IMR-90 (cell line): Measurements from ENCODE around the gene DYRK3. TPM values are rescaled to one million over a fixed set of nuclear protein-coding genes. Genes with fewer than 3 reads are reported as not detected.

ENCODE experiments used
- ATAC-seq: fragments of 200-7000 bp; cut with Tn5 transposase; 2 replicates; pipeline ENCODE4 v1.9.1; 2020; ENCODE audit warnings: low read depth, mild to moderate bottlenecking, moderate library complexity
- BruUV-seq: library from RNA; stranded (reverse); fragments of 400-500 nt; replicated peaks from 2 replicates; lab custom pipeline; 2021; lab: Mats Ljungman, UMichigan
- CTCF ChIA-PET: fragments of 300-600 bp; formaldehyde crosslinking; extraction: SDS; loops from one replicate; lab custom pipeline; 2021; ENCODE audit warnings: antibody characterized with exemption; lab: Yijun Ruan, JAX
- POLR2A ChIA-PET: fragments of 300-600 bp; sonication (Branson Sonifier 250); formaldehyde crosslinking; loops from one replicate; lab custom pipeline; 2022; ENCODE audit warnings: antibody characterized with exemption; ENCODE audit not compliant: unreplicated experiment; lab: Charles Lee
- DNase-seq: peaks from one replicate; pipeline ENCODE4 v3.0.0; 2013
- H2AFZ ChIP-seq: replicated peaks from 2 replicates; pipeline ENCODE3; 2013; ENCODE audit warnings: low read length, mild to moderate bottlenecking; ENCODE audit not compliant: poor library complexity
- H2AK5ac ChIP-seq: 2 replicates; pipeline ENCODE4 v1.6.1; 2013; ENCODE audit warnings: low read depth, low read length, inconsistent platforms
- H2AK9ac ChIP-seq: replicated peaks from 2 replicates; pipeline ENCODE3; 2013; ENCODE audit warnings: mild to moderate bottlenecking, low read depth, low read length, moderate library complexity; ENCODE audit not compliant: poor library complexity
- H2BK120ac ChIP-seq: 2 replicates; pipeline ENCODE4 v1.6.1; 2013; ENCODE audit warnings: low read depth, low read length, inconsistent platforms
- H2BK15ac ChIP-seq: 3 replicates; pipeline ENCODE4 v1.6.1; 2013; ENCODE audit warnings: low read depth, low read length, inconsistent platforms
- H2BK20ac ChIP-seq: 2 replicates; pipeline ENCODE4 v1.6.1; 2013; ENCODE audit warnings: low read depth, mild to moderate bottlenecking, inconsistent platforms, low read length, moderate library complexity
- H2BK5ac ChIP-seq: 2 replicates; pipeline ENCODE4 v1.6.1; 2013; ENCODE audit warnings: mild to moderate bottlenecking, low read depth, low read length, inconsistent platforms; ENCODE audit not compliant: poor library complexity, severe bottlenecking
- H3K14ac ChIP-seq: replicated peaks from 2 replicates; pipeline ENCODE4 v1.6.1; 2013; ENCODE audit warnings: low read depth, low read length, inconsistent platforms
- H3K18ac ChIP-seq: 2 replicates; pipeline ENCODE4 v1.6.1; 2013; ENCODE audit warnings: low read depth, low read length, control low read depth
- H3K23ac ChIP-seq: 2 replicates; pipeline ENCODE4 v1.6.1; 2013; ENCODE audit warnings: low read depth, low read length, inconsistent platforms
- H3K27ac ChIP-seq: 2 replicates; pipeline ENCODE4 v1.5.1; 2013; ENCODE audit warnings: mild to moderate bottlenecking, control low read depth, low read length; ENCODE audit not compliant: insufficient read depth
- H3K27me3 ChIP-seq: 2 replicates; pipeline ENCODE4 v1.6.1; 2013; ENCODE audit warnings: low read length; ENCODE audit not compliant: control insufficient read depth, insufficient read depth
- H3K36me3 ChIP-seq: 2 replicates; pipeline ENCODE4 v1.6.1; 2013; ENCODE audit warnings: low read length, mixed read lengths; ENCODE audit not compliant: control insufficient read depth, insufficient read depth
- H3K4ac ChIP-seq: 2 replicates; pipeline ENCODE4 v1.6.1; 2013; ENCODE audit warnings: low read depth, low read length, inconsistent platforms
- H3K4me1 ChIP-seq: 2 replicates; pipeline ENCODE4 v1.6.1; 2013; ENCODE audit warnings: low read length, mixed read lengths; ENCODE audit not compliant: control insufficient read depth, insufficient read depth
- H3K4me2 ChIP-seq: 2 replicates; pipeline ENCODE4 v1.6.1; 2013; ENCODE audit warnings: low read depth, mild to moderate bottlenecking, control low read depth, low read length, moderate library complexity
- H3K4me3 ChIP-seq: 2 replicates; pipeline ENCODE4 v1.5.1; 2013; ENCODE audit warnings: low read depth, mild to moderate bottlenecking, control low read depth, low read length, moderate library complexity; ENCODE audit not compliant: insufficient read depth
- H3K56ac ChIP-seq: 2 replicates; pipeline ENCODE4 v1.6.1; 2013; ENCODE audit warnings: low read length, inconsistent platforms; ENCODE audit not compliant: insufficient read depth; ENCODE audit errors: extremely low read depth
- H3K79me1 ChIP-seq, 2 experiments: 2 replicates each; pipeline ENCODE4 v1.6.1; 2013; ENCODE audit warnings: low read length in 2 of 2, inconsistent platforms in 1 of 2, low read depth in 1 of 2
- H3K9ac ChIP-seq: 2 replicates; pipeline ENCODE4 v1.6.1; 2013; ENCODE audit warnings: low read depth, low read length, control low read depth
- H3K9me1 ChIP-seq: 2 replicates; pipeline ENCODE4 v1.6.1; 2013; ENCODE audit warnings: low read length, inconsistent platforms; ENCODE audit not compliant: insufficient read depth
- H3K9me3 ChIP-seq: 2 replicates; pipeline ENCODE4 v1.6.1; 2013; ENCODE audit warnings: low read length; ENCODE audit not compliant: control insufficient read depth, insufficient read depth
- H4K20me1 ChIP-seq: 2 replicates; pipeline ENCODE4 v1.6.1; 2013; ENCODE audit warnings: low read length, inconsistent platforms; ENCODE audit not compliant: insufficient read depth
- H4K5ac ChIP-seq: 2 replicates; pipeline ENCODE4 v1.6.1; 2013; ENCODE audit warnings: mild to moderate bottlenecking, low read depth, low read length, control low read depth
- H4K8ac ChIP-seq, 2 experiments: 2 replicates each; pipeline ENCODE4 v1.6.1; 2013; ENCODE audit warnings: low read depth in 2 of 2, low read length in 2 of 2, control low read depth in 1 of 2, inconsistent platforms in 1 of 2
- H4K91ac ChIP-seq: 2 replicates; pipeline ENCODE4 v1.6.1; 2013; ENCODE audit warnings: low read depth, low read length, inconsistent platforms; ENCODE audit not compliant: insufficient read depth
- BHLHE40 ChIP-seq: fragments of 150-350 bp; IDR thresholded peaks from 2 replicates; pipeline ENCODE4 v1.6.1; 2016; ENCODE audit warnings: mild to moderate bottlenecking, low read depth, low read length
- CEBPB ChIP-seq: IDR thresholded peaks from 2 replicates; pipeline ENCODE4 v1.6.1; 2012; ENCODE audit warnings: low read depth, low read length, improper control_type of control experiment
- CHD1 ChIP-seq: IDR thresholded peaks from 2 replicates; pipeline ENCODE4 v1.6.1; 2012; ENCODE audit warnings: low read depth, low read length, improper control_type of control experiment
- CTCF ChIP-seq: conservative IDR thresholded peaks from 2 replicates; pipeline ENCODE4 v1.5.1; 2012; ENCODE audit warnings: mild to moderate bottlenecking, low read depth, low read length, improper control_type of control experiment
- ELK1 ChIP-seq: fragments of 150-350 bp; IDR thresholded peaks from 2 replicates; pipeline ENCODE4 v1.6.1; 2016; ENCODE audit warnings: low read depth, mild to moderate bottlenecking, low read length, moderate library complexity, borderline replicate concordance
- FOS ChIP-seq: fragments of 150-350 bp; IDR thresholded peaks from 2 replicates; pipeline ENCODE4 v1.6.1; 2016; ENCODE audit warnings: low read depth, low read length
- MAFK ChIP-seq: IDR thresholded peaks from 2 replicates; pipeline ENCODE4 v1.6.1; 2012; ENCODE audit warnings: low read depth, low read length, improper control_type of control experiment
- MAZ ChIP-seq: IDR thresholded peaks from 2 replicates; pipeline ENCODE4 v1.6.1; 2012; ENCODE audit warnings: low read depth, mild to moderate bottlenecking, low read length, improper control_type of control experiment, moderate library complexity, borderline replicate concordance
- MXI1 ChIP-seq: IDR thresholded peaks from 2 replicates; pipeline ENCODE4 v1.6.1; 2012; ENCODE audit warnings: low read depth, mild to moderate bottlenecking, low read length, moderate library complexity, borderline replicate concordance
- NFE2L2 ChIP-seq: fragments of 150-350 bp; IDR thresholded peaks from 2 replicates; pipeline ENCODE4 v1.6.1; 2016; ENCODE audit warnings: low read depth, mild to moderate bottlenecking, low read length
- POLR2A ChIP-seq: IDR thresholded peaks from 2 replicates; pipeline ENCODE4 v1.6.1; 2012; ENCODE audit warnings: mild to moderate bottlenecking, low read depth, low read length
- RAD21 ChIP-seq: IDR thresholded peaks from 2 replicates; pipeline ENCODE4 v1.6.1; 2012; ENCODE audit warnings: low read length, improper control_type of control experiment
- RCOR1 ChIP-seq: IDR thresholded peaks from 2 replicates; pipeline ENCODE4 v1.6.1; 2012; ENCODE audit warnings: mild to moderate bottlenecking, low read length, improper control_type of control experiment; ENCODE audit not compliant: insufficient replicate concordance
- RFX5 ChIP-seq: IDR thresholded peaks from 2 replicates; pipeline ENCODE4 v1.8.0; 2012; ENCODE audit warnings: low read depth, mild to moderate bottlenecking, low read length, moderate library complexity
- SMC3 ChIP-seq: fragments of 150-350 bp; IDR thresholded peaks from 2 replicates; pipeline ENCODE4 v1.6.1; 2016; ENCODE audit warnings: low read depth, mild to moderate bottlenecking, antibody characterized with exemption, low read length, moderate library complexity
- USF2 ChIP-seq: fragments of 150-350 bp; IDR thresholded peaks from 2 replicates; pipeline ENCODE4 v1.6.1; 2017; ENCODE audit warnings: mild to moderate bottlenecking, antibody characterized with exemption, low read length, low read depth
- WGBS, 2 experiments: methylation state at CpG; one replicate each; pipeline versions ENCODE4 v1.1.5 to v1.1.7; 2013; ENCODE audit warnings: missing lambda C conversion rate in 2 of 2; ENCODE audit not compliant: insufficient read length in 1 of 2; ENCODE audit errors: extremely low coverage in 2 of 2; 5-methylcytosine and 5-hydroxymethylcytosine counted together
- dilution Hi-C: fragments of 300-500 bp; cut with HindIII; formaldehyde crosslinking; loops from one replicate; pipeline ENCODE4 v1.14.3; 2018; ENCODE audit warnings: low sequenced_read_pairs; ENCODE audit not compliant: unreplicated experiment
- in situ Hi-C: fragments of 300-500 bp; cut with MboI; formaldehyde crosslinking; loops from 3 replicates; pipeline ENCODE4 v1.14.3; 2019; ENCODE audit warnings: low sequenced_read_pairs, inconsistent platforms, mixed read lengths
- intact Hi-C: fragments of 100-400 bp; cut with micrococcal nuclease; formaldehyde crosslinking; loops from 2 replicates; pipeline ENCODE4 v1.10.0; 2022
- polyA plus RNA-seq, 3 experiments: library from polyadenylated mRNA; depleted of rRNA; stranded (reverse); fragments of >200 nt; gene quantifications; 2 replicates each; pipeline ENCODE4 v1.2.3, GENCODE V29; 2012; ENCODE audit warnings: low replicate concordance in 1 of 3
- total RNA-seq: library from RNA; depleted of rRNA; stranded (reverse); fragments of >200 nt; gene quantifications from 2 replicates; pipeline ENCODE4 v1.2.3, GENCODE V29; 2012

The DYRK3 gene
- total and polyA plus RNA-seq, 2 of the 4 experiments (the other 2 are of a cell fraction) = 5.5 to 22.0 TPM

- Histone ChIP-seq H3K4me3 (no peak overlapping the region), H3K56ac (no peak overlapping the region), H3K27me3 (peaks cover 26% of the 10 kb centered on the region), H3K4me2 (no peak overlapping the region), H3K79me1 (no peaks in the 10 kb centered on the region), H3K9ac (no peak overlapping the region), H3K9me1 (no peaks in the 10 kb centered on the region), H2AFZ (no peak overlapping the region), H2BK20ac (no peak overlapping the region), H3K18ac (no peak overlapping the region), H4K20me1 (peaks cover 3% of the 10 kb centered on the region; the same call in 1 of the 2 replicates), H4K5ac (no peak overlapping the region), H3K36me3 (no peaks in the 10 kb centered on the region), H2BK5ac (no peak overlapping the region), H3K27ac (no peak overlapping the region), H3K4ac (no peak overlapping the region), H3K14ac (no peak overlapping the region), H2AK9ac (no peak overlapping the region), H2AK5ac (no peak overlapping the region), H3K9me3 (no peaks in the 10 kb centered on the region), H4K8ac (no peak overlapping the region), H3K23ac (no peak overlapping the region), H2BK120ac (no peak overlapping the region), H3K4me1 (no peaks in the 10 kb centered on the region), H2BK15ac (no peak overlapping the region), H4K91ac (no peak overlapping the region)
- dilution Hi-C loops (no loop called here), intact Hi-C loops (no loop called here), in situ Hi-C loops (loop anchor here (5.0 to 10.0 kb wide), 2 partner anchors 36 to 179 kb away; no protein-coding TSS in a partner anchor)
- 0% methylated on average over 1 of the region's 5 CpGs; no CpG with 5 or more reads in 1 of the 2 experiments for WGBS, 2 experiments
- DNase-seq (no peak), ATAC-seq (no peak)
- POLR2A ChIA-PET = interaction anchor here (0.6 kb wide), 1 partner anchor 250 kb away, joined by 9 read pairs; no protein-coding TSS in a partner anchor
- no TSS peak for BruUV-seq
- CTCF ChIA-PET = interaction anchor here (0.6 to 2.9 kb wide), 16 partner anchors 10 to 319 kb away, joined by 3 to 37 read pairs (median 5); partner anchors contain the start of genes DYRK3 and EIF2D
- TF ChIP-seq FOS = no peak
- TF ChIP-seq BHLHE40 = no peak
- TF ChIP-seq MAZ = no peak
- TF ChIP-seq MXI1 = no peak
- TF ChIP-seq USF2 = no peak
- no peak for TF ChIP-seq POLR2A
- TF ChIP-seq SMC3 = no peak
- no peak for TF ChIP-seq NFE2L2
- TF ChIP-seq RFX5 = no peak
- TF ChIP-seq RAD21 = no peak
- TF ChIP-seq RCOR1 = no peak
- no peak for TF ChIP-seq CTCF
- no peak for TF ChIP-seq CEBPB
- no peak for TF ChIP-seq CHD1
- no peak for TF ChIP-seq ELK1
- TF ChIP-seq MAFK = no peak
These were observed 28.0 kb downstream of the DYRK3 start for GRCh38 chr1:206663362-206663761.
